Stimulated activated CD4-positive, alpha-beta T cell treated with anti-CD3 and anti-CD28 coated beads, Interleukin-4, amount 100 ng/mL, for 24 hours (primary cell): ENCODE measurements around the gene EEF2KMT.
A peak's percentile ranks its signal among the peaks of the same experiment; 100 is the strongest.
"Not testable (repeated sequence)": the region's sequence is repeated elsewhere in the genome, so short reads cannot be mapped to it uniquely, and the experiment has no call there.

ENCODE experiments used
- DNase-seq: peaks from one replicate; pipeline ENCODE4 v3.0.0-alpha.2; 2020

The EEF2KMT gene

DNA sequence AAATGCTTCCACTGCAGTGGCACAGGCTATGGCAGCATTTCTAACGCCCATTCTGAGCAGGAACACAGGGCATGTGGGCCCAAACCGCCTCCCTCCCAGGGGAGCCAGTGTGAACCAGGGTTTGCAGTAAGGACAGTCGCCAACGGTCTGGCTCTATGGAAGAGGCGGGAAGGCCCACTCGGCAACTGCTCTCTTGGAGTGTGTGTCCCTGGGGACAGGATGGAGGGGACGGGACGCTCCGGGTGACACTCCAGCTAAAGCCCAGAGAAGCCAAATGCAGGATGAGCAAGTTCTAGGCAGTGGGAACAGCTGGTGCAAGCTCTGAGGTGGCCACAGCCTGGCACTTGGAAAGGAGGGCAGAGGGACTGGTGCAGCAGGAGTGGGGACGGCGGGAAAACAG is 3.8 kb downstream of the EEF2KMT start:
- DNase-seq = not testable (repeated sequence)

DNA sequence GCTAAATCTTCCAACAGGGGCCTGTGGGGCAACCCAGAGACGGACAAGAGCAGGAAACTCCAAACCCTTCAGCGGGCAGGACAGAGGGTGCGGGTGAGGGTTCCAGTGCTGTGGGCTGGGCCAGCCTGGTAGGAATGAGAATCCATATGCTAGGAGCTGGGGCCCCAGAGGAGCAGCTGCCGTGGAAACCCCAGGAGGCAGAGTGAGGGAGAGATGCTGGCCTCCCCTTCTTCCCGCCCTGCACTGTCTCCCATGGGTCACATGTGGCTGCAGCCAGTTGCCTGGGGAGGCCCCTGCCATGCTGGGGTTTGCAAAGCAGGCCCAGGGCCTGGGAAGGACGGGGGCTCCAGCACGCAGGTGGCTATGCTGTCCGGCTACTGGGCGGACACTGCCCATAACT is 4.5 kb downstream of the EEF2KMT start:
- DNase-seq = not testable (repeated sequence)

DNA sequence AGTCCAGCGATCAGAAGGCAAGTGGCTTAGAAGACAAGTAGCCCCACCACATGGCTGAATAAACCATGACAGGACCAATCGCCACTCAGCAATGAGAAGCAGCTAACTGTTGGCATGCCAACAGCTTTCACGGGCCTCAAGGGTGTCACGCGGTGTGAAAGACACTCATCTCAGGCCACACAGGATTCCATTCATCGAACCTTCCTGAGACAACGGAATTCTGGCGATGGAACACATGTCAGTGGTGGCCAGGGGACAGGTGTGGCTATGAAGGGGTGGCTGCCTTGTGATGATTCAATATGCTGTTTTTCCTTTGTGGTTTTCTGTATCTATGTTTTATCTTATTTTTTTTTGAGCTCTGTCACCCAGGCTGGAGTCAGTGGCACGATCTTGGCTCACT is 7.0 kb downstream of the EEF2KMT start:
- not testable (repeated sequence) for DNase-seq

DNA sequence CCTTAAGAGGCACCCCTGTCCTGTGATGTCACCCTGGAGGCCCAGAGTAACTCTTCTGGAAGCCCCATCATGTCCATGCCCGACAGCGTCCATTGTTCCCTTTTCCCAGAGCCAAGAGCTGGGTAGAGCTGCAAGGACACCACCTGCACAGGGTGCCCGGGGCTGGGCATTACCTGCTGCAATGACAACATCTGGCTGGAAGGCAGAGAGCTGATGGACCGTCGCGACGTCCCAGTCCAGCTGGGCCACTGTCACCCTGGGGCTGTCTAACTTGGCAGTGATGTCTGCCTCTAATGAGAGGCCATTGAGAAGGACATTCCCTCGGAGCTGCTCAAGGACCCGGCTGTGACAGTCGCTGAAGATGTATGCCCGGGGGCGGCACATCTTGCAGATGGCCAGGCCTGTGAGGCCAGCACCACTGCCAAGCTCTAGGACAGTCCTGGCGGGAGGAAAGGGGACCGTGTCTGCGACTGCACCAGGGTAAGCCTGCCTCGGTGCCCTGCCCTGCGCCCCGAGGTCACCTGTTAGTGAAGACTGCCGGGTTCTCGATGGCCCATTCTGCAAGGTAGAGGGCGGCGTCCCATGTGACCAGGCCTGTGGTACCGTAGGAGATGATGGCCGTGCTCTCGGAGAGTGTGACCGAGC is 7.6 kb downstream of the EEF2KMT start:
- DNase-seq = not testable (repeated sequence)

DNA sequence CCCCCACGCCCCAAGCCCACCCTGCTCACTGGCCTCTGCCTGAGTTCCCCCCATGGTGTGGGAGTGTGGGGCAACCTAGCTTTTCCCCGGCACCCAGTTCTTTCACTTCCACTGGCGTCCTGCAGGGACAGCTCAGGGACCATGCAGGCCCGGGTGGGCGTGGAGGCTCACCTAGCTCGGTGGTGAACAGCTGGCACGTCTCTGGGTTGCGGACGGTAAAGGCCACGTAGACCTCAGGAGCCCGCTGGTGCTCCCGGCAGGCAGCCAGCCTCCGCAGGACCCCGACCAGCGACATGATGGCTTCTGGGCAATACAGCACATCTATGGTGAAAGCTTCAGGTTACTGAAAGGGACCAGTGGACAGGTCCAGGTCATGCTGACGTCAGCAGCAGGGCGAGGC is 8.7 kb downstream of the EEF2KMT start:
- not testable (repeated sequence) for DNase-seq

DNA sequence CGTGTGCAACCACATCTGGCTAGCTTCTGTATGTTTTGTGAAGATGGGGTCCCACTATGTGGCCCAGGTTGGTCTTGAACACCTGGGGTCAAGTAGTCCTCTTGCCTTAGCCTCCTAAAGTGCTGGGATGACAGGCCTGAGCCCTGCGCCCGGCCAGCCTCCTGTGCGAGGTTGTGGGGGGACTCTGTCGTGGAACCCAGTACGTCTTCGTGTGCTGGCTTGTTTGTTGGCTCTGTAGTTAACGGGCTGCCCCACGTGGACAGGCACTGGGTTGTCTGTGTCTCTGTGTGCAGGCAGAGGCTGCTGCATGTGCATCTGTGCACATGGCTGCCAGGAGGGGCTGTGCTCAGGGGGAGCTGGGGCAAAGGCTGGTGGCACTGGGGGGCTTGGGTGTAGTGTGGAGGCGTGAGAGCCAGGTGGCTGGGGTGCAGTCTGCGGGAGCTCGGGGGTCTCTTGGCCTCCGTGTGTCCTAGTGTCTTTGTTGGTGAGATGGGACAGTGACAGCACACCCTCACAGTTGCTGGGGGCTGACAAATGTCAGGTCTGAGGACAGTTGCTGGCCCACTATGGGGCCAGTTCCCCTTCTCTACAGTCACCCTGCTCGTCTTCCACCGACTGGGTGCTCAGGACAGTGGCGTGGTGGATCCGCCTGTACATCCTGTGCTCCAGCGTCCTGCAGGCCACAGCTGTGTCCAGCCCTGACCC is 9.4 kb downstream of the EEF2KMT start:
- DNase-seq = not testable (repeated sequence)

DNA sequence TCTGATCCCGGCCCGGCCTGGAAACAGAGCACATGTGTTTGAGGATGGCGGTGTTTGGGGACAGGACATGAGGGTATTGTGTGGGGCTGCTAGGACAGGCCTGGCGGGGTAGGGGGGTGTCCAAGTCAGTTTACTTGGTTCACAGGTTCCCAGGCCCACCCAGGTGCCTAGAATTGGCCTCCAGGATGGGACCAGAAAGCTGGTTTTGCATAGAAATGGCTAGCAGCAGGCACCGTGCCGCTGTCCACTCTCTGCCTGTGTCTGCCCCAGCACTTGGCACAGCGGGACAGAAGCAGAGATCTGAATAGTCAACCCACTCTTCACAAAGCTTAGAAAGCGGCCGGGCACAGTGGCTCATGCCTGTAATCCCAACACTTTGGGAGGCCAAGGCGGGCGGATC is 11.9 kb downstream of the EEF2KMT start:
- DNase-seq = not testable (repeated sequence)

DNA sequence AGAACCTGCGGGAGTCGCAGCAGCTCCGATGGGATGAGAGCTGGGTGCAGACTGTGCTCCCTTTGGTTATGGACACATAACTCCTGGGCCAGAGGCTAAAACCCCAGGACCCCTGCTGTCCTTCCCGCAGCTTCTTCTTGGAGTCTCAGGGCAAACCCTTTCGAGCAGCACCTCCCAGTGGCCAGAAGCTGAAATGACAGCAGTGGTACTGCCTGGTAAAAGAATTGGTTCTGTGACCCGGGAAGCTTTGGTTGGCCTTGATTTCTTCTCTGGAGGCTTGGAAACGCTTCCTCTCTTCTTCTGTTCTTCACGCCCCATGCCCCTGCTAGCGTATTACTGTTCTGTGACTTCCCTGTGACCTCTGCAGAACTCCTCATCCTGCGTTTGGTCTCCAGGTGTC is 12.8 kb downstream of the EEF2KMT start:
- DNase-seq = peak; percentile 64

DNA sequence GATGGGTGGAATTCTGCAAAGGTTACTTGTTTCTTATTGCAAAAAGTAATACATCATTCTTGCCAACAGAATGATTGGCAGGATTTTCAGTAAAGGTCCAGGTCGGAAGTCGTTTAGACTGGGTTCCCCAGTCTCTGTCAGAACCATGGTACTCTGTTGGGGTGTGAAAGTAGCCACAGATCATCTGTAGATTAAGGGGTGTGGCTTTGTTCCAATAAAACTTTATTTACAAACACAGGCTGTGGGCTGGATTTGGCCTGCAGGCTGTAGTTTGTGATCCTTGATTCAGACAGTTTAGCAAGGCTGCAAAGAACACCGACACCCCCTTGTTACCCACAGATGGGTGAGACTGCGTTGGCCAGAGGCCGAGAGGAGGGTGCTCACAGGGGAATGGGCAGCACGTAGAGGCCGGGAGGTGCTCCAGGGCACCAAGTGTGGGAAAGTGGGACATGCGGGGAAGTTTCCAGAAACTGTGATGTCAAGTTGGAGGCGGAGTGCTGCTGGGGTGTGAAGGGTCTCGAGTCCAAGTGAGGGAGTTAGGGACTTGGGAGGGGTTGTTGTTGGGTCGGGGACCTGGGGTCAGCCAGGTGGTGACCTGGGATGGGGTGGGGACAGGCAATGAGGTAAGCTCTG is 13.4 kb downstream of the EEF2KMT start:
- DNase-seq = not testable (repeated sequence)

DNA sequence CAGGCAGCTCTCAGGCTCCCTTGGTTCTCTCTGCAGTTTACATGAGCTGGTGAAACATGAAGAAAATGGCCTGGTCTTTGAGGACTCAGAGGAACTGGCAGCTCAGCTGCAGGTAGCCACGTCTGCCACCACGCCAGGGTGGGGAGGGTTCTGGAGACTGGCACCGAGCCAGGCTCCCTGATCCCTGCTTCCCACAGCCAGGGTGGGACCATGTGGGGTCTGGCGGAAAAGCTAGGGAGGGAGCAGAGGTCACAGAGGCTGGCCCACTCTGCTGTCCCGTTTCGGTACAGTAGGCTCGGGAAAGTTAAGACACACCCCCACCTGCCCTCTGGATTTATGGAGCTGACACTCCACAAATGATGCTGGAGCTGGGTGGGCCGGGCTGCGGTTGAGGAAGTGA is 13.9 kb downstream of the EEF2KMT start:
- DNase-seq = not testable (repeated sequence)

DNA sequence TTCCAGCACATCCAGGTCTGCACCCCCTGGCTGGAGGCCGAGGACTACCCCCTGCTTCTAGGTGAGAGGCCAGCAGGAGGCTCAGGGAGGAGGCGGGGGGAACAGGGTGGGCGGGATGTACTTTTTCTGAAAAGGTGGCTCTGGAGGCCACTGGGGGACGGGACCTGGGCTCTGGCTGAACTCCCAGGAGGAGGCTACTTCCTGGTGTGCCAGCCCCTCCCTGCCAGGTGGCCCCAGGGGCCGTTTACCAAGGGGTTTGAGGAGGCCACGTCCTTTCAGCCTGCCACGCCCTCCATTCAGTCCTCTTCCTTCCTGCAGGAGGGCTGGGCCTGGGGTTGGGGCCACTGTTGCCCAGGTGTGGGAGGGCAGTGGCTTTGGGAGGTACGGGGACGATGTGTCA is 16.6 kb downstream of the EEF2KMT start:
- not testable (repeated sequence) for DNase-seq

DNA sequence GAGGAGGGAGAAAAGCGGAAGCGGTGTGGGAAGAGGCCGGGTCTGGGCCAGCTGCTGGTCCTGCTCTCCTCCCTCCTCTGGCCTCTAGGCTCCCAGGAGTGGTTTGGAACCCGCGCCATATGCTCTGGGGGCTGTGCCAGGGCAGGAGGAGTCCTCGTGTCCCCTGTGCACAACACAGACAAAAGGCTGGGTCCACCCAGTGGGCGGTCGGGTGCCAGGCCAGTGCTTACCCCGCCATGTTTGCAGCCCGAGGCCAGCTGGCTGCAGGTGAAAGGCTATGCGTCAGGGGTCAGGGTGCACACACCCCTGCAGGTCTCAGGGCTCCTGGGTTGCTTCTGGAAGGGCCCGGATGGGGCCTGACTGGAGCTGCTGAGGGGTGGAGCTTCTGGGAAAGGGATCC is 17.1 kb downstream of the EEF2KMT start:
- DNase-seq = not testable (repeated sequence)

DNA sequence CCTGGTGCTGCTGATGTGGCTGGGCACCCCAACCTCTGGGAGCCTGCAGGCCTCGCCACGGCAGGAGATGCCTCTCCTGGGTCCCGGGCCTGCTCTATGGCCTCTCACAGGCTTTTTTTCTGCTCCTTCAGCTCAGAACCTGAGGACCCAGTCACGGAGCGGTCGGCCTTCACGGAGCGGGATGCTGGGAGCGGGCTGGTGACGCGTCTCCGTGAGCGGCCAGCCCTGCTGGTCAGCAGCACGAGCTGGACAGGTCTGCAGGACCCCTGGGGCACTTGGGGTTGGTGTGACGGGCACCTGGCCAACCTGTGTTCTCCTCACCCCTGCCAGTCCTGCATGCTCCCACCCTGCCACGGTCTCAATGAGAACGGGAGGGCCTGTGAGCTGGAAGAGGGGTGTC is 19.0 kb downstream of the EEF2KMT start:
- DNase-seq = no peak

DNA sequence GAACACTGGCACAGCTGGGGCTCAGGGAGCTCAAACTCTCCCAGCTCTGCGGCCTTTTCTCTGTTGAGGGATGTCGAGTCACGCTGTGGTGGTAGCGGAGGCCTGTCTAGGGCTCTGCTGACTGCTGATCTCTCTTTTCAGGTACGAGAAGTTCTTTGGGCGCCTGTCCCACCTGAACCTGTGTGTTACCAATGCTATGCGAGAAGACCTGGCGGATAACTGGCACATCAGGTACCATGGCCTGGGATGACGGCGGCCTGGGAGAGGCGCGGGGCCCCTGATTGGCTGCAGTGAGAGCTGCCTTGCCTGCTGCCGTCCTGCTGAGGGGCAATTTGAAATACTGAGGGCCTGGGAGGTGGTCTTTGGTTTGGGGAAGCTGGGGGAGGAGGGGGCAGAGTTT is 20.3 kb downstream of the EEF2KMT start:
- no peak for DNase-seq

DNA sequence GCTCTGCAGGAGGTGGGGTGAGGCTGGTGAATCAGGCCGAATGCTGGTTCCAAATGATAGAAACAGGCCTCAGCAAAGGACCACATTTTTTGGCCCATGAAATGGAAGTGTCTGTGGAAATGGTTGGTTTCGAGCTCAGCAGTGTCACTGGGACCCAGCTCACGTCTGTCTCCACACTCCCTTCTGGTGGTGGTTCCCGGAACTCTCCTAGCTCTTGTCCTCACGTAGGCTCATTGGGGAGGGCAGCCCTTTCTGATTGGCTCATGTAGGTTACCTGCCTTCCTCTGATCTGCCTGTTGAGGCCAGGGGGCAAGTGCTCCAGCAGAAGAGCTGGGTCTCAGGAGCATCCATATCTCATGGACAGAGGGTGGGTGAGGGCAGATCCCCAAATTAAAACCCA is 22.0 kb downstream of the EEF2KMT start:
- no peak for DNase-seq

DNA sequence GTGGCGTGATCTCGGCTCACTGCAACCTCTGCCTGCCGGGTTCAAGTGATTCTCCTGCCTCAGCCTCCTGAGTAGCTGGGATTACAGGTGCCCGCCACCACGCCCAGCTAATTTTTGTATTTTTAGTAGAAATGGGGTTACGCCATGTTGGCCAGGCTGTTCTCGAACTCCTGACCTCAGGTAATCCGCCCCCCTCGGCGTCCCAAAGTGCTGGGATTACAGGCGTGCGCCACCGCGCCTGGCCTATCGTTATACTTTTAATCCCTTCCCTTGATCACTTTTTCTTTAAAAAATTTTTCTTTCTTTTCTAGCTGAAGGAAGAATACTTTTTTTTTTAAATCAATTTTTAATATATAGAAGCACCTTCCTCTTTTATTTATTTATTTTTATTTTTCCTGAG is 23.8 kb downstream of the EEF2KMT start:
- not testable (repeated sequence) for DNase-seq

DNA sequence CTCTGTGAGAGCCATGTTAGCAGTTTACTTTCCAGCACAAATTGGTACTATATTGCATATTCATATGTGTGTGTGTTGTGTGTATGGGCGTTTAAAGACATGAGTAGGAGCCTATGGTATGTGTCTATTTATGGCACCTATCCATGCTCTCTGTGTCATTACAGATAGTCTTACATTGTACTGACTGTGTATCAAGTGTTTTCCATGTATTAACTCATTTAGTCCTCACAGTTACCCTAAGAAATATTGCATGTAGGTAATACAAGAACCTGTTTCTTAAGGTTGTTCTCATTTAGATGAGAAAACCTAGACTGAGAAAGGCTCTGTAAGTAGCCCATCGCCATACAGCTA is 24.3 kb downstream of the EEF2KMT start:
- DNase-seq = no peak

DNA sequence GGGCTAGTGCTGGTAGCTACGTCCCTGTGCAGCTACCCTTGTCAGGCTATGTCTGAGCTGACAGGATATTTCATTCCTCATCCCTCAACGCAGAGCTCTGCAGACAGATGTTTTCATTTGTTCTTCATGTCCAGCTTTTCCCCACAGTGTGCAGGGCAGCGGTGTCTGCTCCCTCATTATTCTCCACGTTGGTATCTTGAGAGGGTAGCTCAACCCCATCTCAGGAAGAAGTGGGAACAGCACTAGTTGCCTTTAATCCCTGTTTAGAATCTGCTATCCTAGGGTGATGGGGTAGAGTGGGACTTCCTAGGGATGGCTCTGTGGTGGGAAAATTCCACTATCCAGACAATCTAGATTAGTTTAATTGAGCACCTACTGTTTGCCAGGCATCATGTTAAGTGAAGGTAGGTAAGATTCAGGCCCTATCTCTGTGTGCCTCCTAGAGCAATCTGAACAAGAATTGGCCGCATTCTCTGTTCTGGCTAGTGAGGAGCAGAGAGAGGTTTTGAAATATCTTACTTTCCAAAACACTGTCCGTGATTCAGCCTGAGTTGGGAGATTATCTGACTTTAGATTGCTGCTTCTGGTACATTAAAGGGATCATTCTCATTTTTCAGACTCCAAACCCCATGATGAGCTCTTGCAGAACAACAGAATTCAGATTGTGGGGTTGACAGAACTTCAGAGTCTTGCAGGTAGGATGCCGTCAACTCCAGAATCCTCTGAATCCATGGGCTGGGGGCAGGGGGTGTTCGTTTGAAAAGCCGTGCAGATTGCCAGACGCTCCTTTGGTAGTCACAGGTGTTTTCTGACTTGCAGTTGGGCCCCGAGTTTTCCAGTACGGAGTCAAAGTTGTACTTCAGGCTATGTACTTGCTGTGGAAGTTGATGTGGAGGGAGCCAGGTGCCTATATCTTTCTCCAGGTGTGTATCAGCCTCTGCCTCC is 25.0 kb downstream of the EEF2KMT start:
- DNase-seq = no peak

DNA sequence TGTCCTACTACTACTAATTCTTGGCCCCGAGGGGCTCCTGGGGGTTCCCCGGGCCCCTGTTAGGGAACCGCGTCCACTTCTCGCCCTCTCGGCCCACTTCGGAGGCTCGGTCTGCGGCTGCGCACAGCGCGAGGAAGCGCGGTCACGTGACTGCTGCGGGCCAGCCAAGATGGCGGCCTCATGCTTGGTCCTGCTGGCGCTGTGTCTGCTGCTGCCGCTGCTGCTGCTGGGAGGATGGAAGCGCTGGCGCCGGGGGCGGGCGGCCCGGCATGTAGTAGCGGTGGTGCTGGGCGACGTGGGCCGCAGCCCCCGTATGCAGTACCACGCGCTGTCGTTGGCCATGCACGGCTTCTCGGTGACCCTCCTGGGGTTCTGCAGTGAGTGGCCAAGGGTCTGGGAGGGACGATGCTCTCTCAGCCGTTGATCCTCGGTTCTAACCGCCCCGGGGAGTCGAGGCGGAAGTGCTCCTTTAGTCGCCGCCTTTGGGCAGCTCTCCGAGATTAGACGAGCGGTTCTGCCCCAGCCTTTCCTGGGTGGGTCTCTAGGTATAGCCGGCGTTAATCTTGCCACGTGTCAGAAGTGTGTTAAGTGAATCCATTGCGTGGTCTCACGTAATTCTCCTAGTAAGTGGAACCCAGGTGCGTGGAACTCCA is 25.8 kb downstream of the EEF2KMT start, which contains the start of gene ALG1:
Gene ALG1, plus strand, starts transcription at position 163 of the 653 bp plus-strand sequence. Its CDS starts 7 bp downstream, at position 170.
- DNase-seq = peak; percentile 91

DNA sequence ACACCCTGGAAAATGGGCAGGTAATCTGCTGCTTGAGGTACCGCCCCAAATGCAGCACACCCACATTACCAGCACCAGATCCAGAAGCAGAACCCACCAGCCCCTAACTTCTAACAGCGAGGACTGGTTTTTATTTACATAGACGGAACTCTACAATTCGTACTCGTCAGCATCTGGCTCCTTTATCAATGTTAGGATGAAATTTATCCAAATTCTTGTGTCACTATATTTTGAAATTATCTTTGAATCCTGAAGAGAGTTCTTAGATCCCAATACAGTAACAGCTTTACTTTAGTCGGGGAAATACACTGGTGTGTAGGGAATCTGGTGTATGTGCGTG is 26.3 kb downstream of the EEF2KMT start:
- DNase-seq = no peak

DNA sequence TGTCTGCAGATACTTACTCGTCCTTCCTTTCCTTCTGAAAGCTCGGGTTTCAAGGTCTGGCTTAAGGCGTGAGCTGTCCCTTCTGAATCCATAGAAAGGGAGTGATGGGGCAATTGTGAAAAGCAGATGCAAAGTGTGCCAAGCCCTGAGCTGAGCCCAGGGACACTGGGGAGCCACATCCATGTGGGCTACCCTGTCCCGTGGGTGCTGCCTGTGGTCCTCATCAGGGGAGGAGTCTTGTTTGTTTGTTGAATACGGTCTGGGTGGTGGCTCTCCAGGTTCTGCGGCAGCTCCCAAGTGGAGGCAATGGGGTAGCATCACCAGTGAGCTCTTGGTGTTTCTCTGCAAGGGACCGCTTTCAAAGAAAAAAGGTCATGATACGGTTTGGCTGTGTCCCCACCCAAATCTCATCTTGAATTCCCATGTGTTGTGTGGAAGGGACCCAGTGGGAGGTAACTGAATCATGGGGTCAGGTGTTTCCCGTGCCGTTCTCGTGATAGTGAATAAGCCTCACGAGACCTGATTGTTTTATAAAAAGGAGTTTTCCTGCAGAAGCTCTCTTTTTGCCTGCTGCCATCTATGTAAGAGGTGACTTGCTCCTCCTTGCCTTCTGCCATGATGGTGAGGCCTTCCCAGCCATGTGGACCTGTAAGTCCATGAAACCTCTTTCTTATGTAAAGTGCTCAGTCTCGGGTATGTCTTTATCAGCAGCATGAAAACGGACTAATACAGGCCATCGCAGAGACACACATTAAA is 27.0 kb downstream of the EEF2KMT start:
- DNase-seq = no peak

DNA sequence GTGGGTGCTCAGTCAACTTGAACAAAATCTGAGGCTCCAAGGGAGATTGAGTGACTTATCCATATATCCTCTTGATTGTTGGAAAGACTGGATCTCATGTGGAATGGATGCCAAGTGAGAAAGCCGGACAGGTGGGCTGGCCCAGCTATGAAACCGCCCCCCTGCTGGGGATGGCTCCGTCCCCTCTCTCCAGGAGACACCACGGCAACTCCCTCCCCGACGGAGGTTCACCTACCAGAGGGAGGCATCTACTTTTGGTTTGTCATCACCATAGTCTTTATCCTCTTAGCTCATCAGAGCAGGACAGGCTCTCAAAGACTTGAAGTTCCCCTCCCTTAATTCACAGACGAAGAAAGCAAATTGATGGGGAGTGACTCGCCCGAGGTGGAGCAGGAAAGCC is 27.7 kb downstream of the EEF2KMT start:
- no peak for DNase-seq
